T-helper 1 cell treated with Interleukin-12 subunit alpha and Interleukin-12 subunit beta and Interleukin-4 antibody, amounts not matched to agents 30 μg/mL and 1 μg/mL, for 36 hours (primary cell): ENCODE measurements around the gene PARD3B.

ENCODE experiments used
- H3K27ac Mint-ChIP-seq: one replicate; pipeline ENCODE4 v1.8.0; 2021; ENCODE audit warnings: mild to moderate bottlenecking, mixed read lengths
- H3K27me3 Mint-ChIP-seq: one replicate; pipeline ENCODE4 v1.8.0; 2021; ENCODE audit warnings: low read depth, mixed read lengths
- H3K36me3 Mint-ChIP-seq: one replicate; pipeline ENCODE4 v1.8.0; 2021; ENCODE audit warnings: low read depth, mixed read lengths
- H3K4me1 Mint-ChIP-seq: one replicate; pipeline ENCODE4 v1.8.0; 2021; ENCODE audit warnings: low read depth, mixed read lengths
- H3K4me3 Mint-ChIP-seq: one replicate; pipeline ENCODE4 v1.8.0; 2021; ENCODE audit warnings: mild to moderate bottlenecking, moderate library complexity, mixed read lengths
- H3K9me3 Mint-ChIP-seq: one replicate; pipeline ENCODE4 v1.8.0; 2021; ENCODE audit warnings: mixed read lengths

Gene PARD3B

DNA sequence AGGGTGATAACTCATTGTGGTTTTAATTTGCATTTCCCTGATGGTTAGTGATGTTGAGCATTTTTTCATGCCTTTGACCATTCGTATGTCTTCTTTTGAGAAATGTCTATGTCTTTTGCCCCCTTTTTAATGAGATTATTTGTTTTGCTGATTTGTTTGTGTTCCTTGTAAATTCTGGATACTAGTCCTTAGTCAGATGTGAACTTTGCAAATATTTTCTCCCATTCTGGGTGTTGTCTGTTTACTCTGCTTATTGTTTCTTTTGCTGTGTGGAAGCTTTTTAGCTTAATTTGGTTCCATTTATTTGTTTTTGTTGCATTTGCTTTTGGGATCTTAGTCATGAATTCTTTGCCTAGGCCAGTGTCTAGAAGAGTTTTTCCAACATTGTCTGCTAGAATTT is 192.0 kb downstream of the PARD3B start:
- Mint-ChIP-seq H3K36me3 (no peaks in the 10 kb centered on the region), H3K27ac (no peak overlapping the region), H3K9me3 (no peaks in the 10 kb centered on the region), H3K27me3 (peaks cover 5% of the 10 kb centered on the region), H3K4me3 (no peak overlapping the region), H3K4me1 (no peaks in the 10 kb centered on the region)

DNA sequence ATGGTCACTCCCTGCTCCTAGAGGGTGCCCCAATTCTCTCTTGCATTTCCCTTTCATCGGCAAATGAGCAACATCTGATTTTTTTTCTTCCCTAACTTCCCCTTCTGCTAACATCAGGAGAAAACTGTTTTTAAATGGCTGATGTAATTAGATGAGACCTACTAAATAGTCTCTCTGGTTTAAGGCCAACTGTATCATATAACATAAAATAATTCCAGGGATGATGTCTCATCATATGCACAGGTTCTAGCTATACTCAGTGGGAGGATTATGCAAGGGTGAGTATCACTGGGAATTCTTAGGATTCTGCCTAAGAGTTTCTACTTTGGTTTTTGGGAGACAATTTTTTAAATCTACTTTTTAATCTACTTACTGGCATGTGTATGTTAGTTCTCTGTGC is 193.4 kb downstream of the PARD3B start:
- Mint-ChIP-seq H3K4me1 (no peaks in the 10 kb centered on the region), H3K4me3 (no peak overlapping the region), H3K36me3 (no peaks in the 10 kb centered on the region), H3K27ac (no peak overlapping the region), H3K27me3 (peaks cover 5% of the 10 kb centered on the region), H3K9me3 (no peaks in the 10 kb centered on the region)

DNA sequence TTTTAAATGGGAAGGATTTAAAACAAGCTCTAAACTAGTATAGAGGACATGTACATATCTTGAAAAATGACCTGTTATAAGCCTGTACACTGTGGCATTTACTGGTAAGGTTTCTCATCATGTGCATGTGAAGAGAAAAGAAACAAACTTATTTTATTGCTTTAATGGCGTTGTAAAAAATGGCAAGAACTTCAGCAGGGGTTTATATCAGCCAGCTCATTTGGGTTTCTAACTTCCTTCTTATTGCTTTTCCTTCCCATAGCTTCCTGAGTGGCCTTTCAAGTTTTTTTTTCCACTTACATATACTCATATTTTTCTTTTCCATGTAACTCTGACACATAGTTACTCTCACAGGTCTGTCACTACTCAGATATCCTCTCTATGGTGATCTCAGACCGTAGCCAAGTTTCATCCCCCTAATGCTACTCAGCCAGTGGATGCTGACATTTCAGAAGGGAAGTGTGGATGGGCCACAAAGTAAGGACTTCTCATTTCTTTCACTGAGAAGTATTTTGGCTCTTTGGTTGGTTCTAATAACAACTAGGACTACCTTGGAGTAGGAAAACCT is 198.2 kb downstream of the PARD3B start:
- Mint-ChIP-seq H3K4me1 (no peaks in the 10 kb centered on the region), H3K9me3 (no peaks in the 10 kb centered on the region), H3K27me3 (no peaks in the 10 kb centered on the region), H3K36me3 (no peaks in the 10 kb centered on the region), H3K27ac (no peak overlapping the region), H3K4me3 (no peak overlapping the region)

DNA sequence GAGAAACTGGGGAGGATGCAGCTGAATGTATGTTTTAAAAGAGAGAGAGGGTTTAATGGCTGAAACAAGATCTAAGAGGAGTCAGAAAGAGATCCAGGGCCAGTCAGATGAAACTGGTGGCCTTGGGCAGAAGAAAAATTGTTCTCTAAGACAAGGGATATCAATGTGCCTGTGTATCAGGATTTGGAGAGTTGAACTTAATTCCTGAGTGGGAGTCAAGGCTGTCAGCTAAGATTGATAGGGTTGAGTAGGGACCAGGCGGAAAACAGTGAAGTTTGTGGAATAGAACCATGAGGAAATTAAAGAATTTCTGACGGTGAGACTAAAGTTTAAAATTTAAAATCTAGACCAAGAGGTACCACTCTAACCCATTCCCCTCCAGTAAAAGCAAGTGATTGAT is 199.2 kb downstream of the PARD3B start:
- Mint-ChIP-seq H3K27me3 (no peaks in the 10 kb centered on the region), H3K36me3 (no peaks in the 10 kb centered on the region), H3K27ac (no peak overlapping the region), H3K4me1 (no peaks in the 10 kb centered on the region), H3K9me3 (no peaks in the 10 kb centered on the region), H3K4me3 (no peak overlapping the region)

DNA sequence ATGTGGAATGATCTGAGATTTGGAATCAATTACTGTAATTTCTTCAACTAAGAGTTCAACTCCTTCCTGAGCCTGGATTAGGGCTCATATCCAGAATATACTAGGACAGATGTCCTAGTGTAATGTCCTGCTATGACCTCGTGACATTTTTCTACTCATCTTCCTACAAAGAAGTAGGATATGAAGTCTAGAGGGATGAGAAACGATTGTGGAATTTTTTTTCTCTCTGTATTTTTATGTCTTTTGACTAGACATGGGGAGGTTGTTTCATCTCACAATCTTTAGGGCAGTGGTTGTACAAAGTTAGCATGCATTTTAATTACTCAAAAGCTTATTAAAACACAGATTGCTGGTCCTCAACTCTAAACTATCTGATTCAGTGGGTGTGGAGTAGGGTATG is 203.0 kb downstream of the PARD3B start:
- no peaks in the 10 kb centered on the region for H3K36me3 Mint-ChIP-seq
- no peaks in the 10 kb centered on the region for H3K27me3 Mint-ChIP-seq
- no peak overlapping the region for H3K4me3 Mint-ChIP-seq

DNA sequence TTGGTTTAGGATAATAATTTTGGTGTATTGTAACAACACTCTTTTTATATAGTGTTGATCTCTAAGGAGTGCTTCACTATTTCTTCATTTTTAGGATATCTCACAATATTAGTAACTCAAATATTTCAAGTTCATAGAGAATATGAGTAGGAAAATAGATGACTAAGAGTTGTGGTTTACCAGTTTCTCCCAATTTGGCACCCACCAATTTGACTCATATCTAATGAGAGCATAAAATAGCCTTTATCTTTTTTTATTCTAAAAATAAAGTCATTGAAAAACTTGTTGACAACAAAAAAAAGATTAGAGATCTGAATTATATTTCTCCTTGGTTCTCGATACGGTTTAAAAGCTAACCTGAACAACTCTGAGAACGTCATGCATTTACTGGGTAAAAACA is 204.0 kb downstream of the PARD3B start:
- Mint-ChIP-seq H3K4me1 (no peaks in the 10 kb centered on the region), H3K4me3 (no peak overlapping the region), H3K27ac (no peak overlapping the region), H3K36me3 (no peaks in the 10 kb centered on the region), H3K27me3 (no peaks in the 10 kb centered on the region), H3K9me3 (no peaks in the 10 kb centered on the region)

More for the DNA sequence above, 203.0 kb downstream of the PARD3B start:
- Mint-ChIP-seq H3K27ac (no peak overlapping the region), H3K9me3 (no peaks in the 10 kb centered on the region), H3K4me1 (no peaks in the 10 kb centered on the region)

DNA sequence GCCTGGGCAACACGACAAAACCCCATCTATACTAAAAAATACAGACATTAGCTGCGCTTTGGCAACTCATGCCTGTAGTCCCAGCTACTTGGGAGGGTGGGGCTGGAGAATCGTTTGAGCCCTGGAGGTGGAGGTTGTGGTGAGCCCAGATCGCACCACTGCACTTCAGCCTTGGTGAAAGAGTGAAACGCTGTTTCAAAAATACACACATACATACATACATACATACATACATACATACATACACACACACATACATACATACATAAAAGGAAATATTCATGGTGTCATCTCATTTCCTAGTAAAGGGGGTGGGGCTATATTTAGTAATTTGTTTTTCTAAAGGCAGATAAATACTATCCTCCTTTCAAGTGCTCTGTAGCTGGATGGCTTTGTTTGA is 205.1 kb downstream of the PARD3B start:
- Mint-ChIP-seq H3K4me1 (no peaks in the 10 kb centered on the region), H3K36me3 (no peaks in the 10 kb centered on the region), H3K4me3 (no peak overlapping the region), H3K9me3 (no peaks in the 10 kb centered on the region), H3K27ac (no peak overlapping the region), H3K27me3 (no peaks in the 10 kb centered on the region)

DNA sequence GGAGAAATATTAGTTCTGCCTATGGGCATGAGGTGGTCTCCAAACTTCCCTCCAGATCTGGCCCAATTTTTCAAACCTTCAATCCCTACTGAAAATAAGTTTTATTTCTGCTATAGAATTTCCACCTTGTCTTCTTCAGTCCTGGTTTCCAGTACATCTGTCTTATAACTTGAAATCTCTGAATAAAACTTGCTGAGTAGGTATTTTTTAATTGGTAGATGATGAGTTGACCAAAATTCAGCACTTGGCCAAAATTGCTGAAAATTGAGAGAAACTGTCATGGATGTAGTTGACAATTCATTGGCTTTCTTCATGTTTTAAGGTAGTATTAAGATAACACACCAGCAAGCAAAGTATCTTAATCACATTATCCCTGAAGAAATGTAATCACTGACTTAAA is 206.2 kb downstream of the PARD3B start:
- no peaks in the 10 kb centered on the region for H3K4me1 Mint-ChIP-seq
- H3K9me3 Mint-ChIP-seq: no peaks in the 10 kb centered on the region
- no peaks in the 10 kb centered on the region for H3K27me3 Mint-ChIP-seq
- no peaks in the 10 kb centered on the region for H3K36me3 Mint-ChIP-seq
- H3K4me3 Mint-ChIP-seq: no peak overlapping the region
- no peak overlapping the region for H3K27ac Mint-ChIP-seq

DNA sequence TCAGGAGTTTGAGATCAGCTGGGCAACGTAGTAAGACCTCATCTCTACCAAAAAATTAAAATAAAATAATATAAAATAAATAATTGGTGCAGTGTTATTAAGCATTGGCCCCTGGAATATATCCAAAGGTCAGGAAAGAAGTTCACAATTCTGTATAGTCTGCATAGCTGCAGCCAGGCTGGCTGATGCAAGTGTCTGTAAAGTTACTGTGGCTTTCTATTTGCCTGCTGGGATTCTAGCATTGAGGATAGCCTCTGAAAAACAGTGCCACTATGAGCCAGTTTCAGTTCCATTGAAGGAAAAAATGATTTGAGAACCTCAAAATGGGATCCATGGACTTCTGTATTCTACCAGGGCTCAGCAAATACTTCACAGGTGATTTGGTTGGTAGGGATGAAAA is 208.6 kb downstream of the PARD3B start:
- H3K36me3 Mint-ChIP-seq: no peaks in the 10 kb centered on the region
- H3K9me3 Mint-ChIP-seq: no peaks in the 10 kb centered on the region
- no peak overlapping the region for H3K4me3 Mint-ChIP-seq

DNA sequence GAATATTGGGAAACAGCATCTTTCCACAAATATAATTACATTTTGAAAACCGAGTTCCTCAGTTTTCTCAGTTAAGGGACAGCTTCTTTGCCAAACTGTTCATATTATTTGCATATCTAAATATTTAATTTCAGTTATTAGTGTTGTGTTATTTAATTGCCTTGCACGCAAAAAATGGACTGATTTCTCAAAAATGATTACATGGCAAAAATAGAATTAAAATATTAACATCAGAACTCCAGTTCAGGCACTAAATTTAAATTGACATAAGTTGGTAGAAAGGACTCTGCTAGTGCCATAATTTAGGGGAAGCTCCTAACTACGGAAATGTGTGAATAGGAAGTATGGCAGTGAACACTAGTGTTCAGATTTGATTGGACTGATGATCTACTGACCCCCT is 209.6 kb downstream of the PARD3B start:
- no peak overlapping the region for H3K4me3 Mint-ChIP-seq
- H3K36me3 Mint-ChIP-seq: no peaks in the 10 kb centered on the region
- no peaks in the 10 kb centered on the region for H3K9me3 Mint-ChIP-seq
- H3K27me3 Mint-ChIP-seq: no peaks in the 10 kb centered on the region
- H3K4me1 Mint-ChIP-seq: no peaks in the 10 kb centered on the region
- H3K27ac Mint-ChIP-seq: no peak overlapping the region

More for the DNA sequence above, 208.6 kb downstream of the PARD3B start:
- Mint-ChIP-seq H3K27ac (no peak overlapping the region), H3K27me3 (no peaks in the 10 kb centered on the region), H3K4me1 (no peaks in the 10 kb centered on the region)

DNA sequence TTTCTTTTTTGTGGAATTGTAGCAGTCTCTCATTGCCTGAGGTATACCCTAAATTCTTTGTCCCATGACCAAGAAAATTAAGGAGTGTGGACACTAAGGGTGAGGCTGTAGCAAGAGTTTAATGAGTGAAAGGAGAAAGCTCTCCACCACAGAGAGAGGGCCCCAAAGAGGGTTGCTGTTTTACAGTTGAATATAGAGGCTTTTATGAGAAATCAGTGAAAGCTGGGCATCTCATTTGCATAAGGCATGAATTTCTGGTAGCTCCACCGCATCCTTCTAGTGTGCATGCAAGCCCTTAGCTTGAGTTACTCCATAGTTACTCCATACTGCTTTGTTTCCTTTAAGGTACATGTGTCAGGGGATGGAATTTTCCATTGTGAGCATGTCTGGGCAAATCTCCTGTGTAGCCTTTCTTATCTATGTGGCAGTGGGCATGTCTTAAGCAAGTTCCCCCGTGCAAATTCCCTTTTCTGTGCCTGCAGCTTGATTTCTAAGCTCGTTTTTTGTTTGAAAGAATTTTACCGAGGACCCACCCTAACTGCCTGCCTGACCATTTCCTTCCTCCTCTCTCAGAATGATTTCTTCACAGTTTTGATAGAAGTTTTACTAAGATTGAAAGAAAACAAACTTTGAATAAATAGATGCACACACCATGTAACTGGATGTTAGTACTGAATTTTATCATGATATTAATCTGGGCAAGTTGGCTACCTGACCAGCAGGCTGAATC is 218.9 kb downstream of the PARD3B start:
- Mint-ChIP-seq H3K36me3 (peaks cover 4% of the 10 kb centered on the region), H3K27me3 (no peaks in the 10 kb centered on the region), H3K4me1 (no peaks in the 10 kb centered on the region), H3K27ac (no peak overlapping the region), H3K9me3 (peaks cover 15% of the 10 kb centered on the region), H3K4me3 (no peak overlapping the region)

DNA sequence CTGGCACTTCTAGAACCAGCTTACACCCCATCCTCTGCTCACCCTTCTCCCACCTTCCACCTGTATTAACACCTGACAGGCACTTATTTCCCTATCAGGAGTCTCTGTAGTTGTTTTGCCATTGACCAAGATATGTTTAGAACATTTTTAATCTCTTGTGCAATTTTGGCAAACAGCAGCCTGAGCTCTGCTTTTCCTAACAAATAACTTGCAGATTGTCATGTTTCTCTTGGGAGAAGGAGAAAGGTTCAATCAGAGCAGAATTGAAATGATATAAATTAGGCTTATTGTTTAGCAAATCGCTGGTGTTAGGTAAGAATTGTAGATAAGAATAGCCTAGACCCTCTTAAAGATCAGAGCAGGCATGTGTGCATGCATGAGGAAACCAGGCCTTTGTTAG is 225.5 kb downstream of the PARD3B start:
- no peaks in the 10 kb centered on the region for H3K36me3 Mint-ChIP-seq

DNA sequence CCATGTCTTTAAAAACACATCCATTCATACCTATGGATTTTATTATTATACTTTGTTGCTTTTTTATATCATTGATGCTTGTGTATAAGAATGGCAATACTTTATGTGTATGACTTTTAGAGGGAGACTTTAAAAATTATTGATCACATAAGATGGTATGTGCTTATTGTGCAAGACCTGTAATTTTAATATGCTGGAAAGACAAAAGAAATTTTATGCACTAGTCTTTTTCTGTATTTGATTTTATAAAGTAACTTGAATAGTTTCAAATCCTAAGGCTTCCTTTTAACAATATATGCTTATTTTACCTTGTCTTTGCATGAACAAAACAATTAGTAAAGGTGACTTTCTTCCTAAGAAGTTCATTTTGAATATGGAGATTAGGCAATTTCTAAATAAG is 226.4 kb downstream of the PARD3B start:
- Mint-ChIP-seq H3K4me1 (no peaks in the 10 kb centered on the region), H3K9me3 (peaks cover 4% of the 10 kb centered on the region), H3K4me3 (no peak overlapping the region), H3K36me3 (no peaks in the 10 kb centered on the region), H3K27me3 (peaks cover 9% of the 10 kb centered on the region), H3K27ac (no peak overlapping the region)

More for the DNA sequence above, 225.5 kb downstream of the PARD3B start:
- Mint-ChIP-seq H3K9me3 (peaks cover 4% of the 10 kb centered on the region), H3K4me3 (no peak overlapping the region), H3K4me1 (no peaks in the 10 kb centered on the region), H3K27me3 (peaks cover 5% of the 10 kb centered on the region), H3K27ac (no peak overlapping the region)

DNA sequence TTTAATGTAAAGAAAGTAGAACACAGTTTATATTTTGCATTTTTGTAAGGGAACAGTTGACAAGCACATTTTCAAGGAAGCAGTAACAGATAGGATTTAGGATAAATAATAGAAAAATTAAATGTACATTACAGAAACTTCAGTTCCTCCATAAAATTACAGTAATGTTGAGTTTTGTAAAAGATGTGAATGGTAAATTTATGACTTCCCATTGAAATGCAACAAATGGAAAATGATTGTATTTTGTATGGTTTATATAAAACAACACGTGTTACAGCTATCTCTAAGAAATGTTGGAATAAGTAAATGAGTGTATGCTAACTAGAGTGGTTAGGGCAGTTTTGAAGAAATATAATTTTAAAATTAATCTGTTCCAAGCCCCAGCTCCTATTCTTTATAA is 227.3 kb downstream of the PARD3B start:
- H3K27ac Mint-ChIP-seq: no peak overlapping the region
- H3K4me3 Mint-ChIP-seq: no peak overlapping the region
- peaks cover 4% of the 10 kb centered on the region for H3K9me3 Mint-ChIP-seq
- H3K27me3 Mint-ChIP-seq: peaks cover 11% of the 10 kb centered on the region
- H3K36me3 Mint-ChIP-seq: no peaks in the 10 kb centered on the region
- H3K4me1 Mint-ChIP-seq: no peaks in the 10 kb centered on the region

DNA sequence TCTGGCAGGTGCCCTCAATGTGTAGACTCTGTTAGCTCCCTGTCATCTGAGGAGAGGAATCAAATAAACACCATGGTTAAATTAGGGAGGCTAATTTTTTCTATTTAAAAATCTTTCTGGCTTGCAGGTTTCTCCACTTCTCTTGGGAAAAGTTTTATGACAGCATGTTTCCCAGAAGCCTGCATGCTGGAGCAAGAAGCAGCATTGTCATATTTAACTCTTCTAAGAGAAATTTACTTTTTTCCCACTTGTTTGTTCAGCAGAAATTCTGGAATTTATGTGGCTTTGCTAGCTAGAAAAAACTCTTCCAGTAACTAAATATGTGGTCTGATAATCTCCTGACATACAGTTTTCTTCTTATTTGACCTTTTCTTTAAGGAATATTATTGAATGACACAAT is 230.5 kb downstream of the PARD3B start:
- no peaks in the 10 kb centered on the region for H3K36me3 Mint-ChIP-seq
- no peaks in the 10 kb centered on the region for H3K9me3 Mint-ChIP-seq
- no peak overlapping the region for H3K27ac Mint-ChIP-seq
- H3K27me3 Mint-ChIP-seq: peaks cover 16% of the 10 kb centered on the region
- no peak overlapping the region for H3K4me3 Mint-ChIP-seq
- no peaks in the 10 kb centered on the region for H3K4me1 Mint-ChIP-seq
